GM21447 (cell line): ENCODE measurements around the gene SPTB.
"Not testable (repeated sequence)": the region's sequence is repeated elsewhere in the genome, so short reads cannot be mapped to it uniquely, and the experiment has no call there.

ENCODE experiments used
- ATAC-seq: cut with Tn5 transposase; IDR thresholded peaks from one replicate; pipeline ENCODE4 v1.9.1; 2021; ENCODE audit not compliant: unreplicated experiment

The SPTB gene

DNA sequence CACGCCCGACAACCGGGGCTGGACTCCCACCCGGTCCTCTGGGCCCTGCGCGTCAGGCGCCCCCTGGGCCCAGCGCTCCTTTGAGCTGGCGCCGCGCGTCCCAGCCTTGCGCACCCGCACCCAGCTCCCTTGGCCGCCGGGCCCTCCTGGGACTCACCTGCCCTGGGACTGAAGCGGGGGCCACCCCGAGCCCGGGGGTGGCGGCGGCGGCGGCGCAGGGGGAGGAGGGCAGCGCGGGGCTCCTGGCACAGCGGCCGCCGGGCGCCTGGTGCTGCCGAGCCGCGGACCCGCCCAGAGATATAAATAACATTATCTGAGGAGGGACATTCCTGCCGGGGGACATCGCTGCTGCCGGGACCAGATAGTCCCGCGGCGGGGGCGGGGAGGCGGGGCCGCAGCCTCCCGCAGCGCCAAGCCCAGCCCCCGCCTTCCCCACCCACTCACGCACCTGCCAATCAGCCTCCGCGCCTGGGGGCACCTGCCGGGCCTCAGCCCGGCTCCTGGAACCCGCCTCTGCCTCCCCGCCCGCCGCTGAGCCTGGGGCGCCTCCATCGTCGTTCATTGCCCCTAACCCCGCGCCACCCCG lies at the start of gene SPTB:
Gene SPTB, minus strand, starts transcription at position 273 of the 586 bp plus-strand sequence. CDS start 56,813 bp downstream, outside the sequence.
- ATAC-seq: no peak

DNA sequence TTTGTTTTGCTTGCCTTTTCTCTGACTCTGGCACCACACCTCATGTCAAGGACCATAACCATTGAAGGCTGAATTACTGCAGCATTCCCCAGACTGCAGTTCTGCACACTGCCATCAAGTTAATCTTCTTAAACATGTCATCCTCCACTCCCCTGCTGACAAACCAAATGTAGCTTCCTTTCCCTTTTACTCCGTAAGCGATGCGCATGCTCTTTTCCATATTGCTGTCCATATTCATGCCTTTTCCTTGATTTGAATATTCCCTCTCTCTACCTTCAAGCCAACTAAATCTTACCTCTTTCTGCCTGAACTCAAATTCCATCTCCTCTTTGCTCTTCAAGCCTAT lies 49.3 kb upstream of the SPTB start:
- ATAC-seq: no peak

DNA sequence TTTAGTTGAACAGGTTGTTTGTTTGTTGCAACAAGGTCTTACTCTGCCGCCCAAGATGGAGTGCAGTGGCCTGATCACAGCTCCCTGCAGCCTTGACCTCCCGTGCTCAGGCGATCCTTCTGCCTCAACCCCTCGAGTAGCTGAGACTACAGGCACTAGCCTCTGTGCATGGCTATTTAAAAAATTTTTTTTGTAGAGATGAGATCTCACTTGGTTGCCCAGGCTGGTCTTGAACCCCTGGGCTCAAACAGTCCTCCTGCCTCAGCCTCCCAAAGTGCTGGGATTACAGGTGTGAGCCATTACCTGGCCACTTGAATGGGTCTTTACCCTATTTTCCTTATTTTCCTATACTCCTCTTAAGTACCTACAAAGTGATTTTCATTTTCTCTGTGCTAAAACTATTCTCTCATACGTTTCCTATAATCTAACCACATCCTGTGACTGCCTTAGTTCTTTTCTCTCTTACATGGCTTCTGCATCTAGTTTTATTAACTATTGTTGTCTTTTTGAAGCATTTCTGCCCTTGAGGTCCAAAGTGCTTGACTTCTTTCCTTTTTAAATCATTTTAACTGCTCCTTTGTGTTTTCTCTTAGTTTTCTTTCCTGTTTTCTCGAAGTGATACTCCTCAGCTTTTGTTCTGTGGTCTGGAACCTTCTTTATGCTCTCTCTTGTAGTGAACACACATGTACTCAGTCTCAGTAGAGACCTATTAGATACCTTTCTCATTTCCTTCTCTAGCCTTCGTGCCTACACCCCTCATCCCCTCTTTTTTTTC lies 48.7 kb upstream of the SPTB start:
- ATAC-seq: peak; percentile 84

DNA sequence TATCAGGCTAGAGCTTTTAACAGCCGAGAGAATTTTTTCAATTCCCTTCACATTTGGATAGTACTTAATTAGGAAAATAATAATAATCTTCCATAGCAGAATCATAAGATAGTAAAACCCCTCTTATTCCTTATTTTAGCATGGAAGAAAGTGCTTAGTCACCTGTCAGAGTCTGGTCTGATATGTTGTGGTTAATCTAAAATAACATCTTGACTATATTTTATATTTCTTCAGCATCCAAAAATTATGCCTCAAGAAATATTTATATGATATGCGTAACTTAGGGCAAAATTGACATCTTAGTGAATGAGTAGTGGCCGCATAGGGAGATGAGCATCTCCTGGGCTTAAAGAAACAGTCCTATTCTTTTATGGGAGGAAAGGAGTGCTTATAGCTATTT lies 47.3 kb upstream of the SPTB start:
- no peak for ATAC-seq

DNA sequence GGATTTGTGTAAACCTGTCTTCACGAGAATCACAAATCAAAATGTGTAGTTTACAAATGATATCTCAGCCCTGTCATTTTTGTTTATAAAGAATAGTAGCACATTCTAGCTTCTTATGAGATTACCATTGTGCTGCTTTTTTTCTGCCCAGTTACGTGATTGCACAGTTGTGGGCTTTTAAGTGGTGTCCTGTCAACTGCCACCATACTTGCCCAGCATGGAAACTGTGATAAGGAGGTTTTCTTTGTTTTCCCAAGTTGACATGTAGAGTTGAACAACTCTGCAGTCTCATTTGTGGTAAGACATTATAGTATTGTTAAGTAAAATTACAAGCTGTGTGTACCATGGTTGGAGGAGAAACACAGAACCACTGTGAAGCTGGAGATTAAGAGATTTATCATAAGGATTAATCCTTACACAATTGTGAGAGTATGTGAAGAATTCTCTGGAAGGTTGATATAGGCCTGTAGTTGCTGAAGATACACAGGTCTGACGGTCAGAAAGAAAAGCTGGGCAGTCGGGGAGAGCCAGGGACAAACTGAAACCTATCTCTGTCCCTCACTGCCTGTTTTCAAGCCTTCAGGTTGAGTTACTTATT lies 46.8 kb upstream of the SPTB start:
- no peak for ATAC-seq

DNA sequence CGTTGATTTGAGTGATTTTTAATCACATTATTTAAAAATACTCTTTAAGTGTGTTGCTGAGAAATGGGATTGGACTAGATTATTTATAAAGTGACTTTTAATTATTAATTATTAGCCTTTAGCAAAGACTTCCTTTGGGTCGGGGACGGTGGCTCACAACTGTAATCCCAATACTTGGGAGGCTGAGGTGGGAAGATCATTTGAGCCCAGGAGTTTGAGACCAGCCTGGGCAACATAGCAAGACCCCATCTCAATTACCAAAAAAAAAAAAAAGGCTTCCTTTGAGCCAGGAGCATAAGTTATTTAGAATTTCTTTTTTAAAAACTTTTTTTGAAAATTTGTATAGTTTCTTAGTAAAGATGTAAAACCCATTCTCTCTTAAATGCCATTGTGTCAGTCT lies 43.3 kb upstream of the SPTB start:
- ATAC-seq: no peak

DNA sequence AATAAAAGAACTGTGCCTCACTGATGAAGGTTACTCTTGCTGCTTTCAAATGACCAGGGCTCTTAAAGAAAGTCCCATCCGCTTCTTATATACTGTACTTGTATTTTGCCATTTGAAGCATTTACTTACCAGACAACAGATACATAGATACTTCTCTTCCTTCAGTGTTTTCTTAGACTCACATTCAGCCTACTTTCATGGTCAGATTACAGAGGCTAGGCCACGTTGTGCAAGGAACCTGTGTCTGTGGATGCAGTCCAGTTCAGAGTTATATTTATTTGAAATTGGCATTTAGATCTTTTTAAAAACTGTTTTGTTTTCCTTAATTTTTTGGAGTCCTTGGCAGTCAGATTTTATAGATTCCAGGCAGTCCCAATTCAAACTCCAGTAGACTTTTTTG lies 40.8 kb upstream of the SPTB start:
- ATAC-seq: no peak

DNA sequence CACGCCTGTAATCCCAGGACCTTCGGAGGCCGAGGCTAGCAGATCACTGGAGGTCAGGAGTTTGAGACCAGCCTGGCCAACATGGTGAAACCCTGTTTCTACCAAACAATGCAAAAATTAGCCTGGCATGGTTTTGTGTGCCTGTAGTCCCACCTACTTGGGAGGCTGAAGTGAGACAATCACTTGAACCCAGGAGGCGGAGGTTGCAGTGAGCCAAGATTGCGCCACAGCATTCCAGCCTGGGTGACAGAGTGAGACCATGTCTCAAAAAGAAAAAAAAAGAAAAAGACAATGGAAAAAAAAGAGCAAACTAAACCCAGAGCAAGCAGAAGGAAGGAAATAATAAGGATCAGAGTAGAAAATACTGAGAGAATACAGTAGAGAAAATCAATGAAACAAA lies 39.9 kb upstream of the SPTB start:
- ATAC-seq: no peak

DNA sequence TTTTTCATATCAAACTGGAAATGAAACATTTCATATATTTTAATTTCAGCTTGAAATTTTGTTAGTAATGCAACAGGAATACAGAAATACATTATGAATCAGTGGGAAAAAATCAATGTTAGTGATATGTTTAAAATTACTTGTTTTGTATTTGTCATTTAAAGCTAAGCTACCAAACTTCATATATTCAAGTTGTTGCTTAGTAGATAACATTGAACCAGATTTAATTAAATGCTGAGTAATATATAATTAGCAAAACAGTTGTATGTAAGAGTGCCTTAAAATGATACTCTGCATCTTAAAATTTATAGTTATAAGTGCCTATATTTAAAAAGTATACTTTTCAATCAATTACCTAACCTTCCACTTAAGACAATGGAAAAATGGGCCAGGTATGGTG lies 39.5 kb upstream of the SPTB start:
- ATAC-seq: no peak

DNA sequence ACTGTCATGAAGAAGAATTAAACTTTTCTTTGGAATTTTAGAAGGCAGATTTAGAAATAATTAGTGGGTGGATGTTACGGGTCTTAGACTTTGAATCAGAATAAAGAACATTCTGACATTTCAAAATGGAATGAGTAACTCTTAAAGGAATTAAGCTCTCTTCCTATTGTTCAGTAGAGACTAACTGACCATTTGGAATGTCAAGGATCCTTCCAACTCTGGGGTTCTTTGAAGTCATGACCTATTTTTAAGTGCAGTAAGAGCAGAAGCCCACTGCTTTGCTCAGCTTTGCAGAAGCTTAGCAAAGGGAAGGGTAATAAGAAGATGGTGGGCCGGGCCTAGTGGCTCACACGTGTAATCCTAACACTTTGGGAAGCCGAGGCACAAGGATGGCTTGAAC lies 38.5 kb upstream of the SPTB start:
- ATAC-seq: no peak

DNA sequence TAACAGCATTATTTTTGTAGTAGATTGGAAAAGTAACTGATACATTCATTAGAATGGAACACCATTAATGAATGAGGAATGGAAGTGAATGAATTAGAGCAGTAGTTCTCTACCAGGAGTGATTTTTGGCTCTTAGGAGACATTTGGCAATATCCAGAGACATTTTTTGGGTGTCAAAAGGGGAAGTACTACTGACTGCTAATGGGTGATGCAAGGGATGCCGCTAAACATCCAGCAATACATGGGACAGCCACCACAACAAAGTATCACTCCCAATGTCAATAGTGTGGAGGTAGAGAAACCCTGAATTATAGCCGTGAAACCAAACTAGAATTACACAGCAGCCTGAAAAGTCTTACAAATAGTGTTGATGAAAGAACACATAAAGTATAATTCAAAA lies 36.1 kb upstream of the SPTB start:
- no peak for ATAC-seq

DNA sequence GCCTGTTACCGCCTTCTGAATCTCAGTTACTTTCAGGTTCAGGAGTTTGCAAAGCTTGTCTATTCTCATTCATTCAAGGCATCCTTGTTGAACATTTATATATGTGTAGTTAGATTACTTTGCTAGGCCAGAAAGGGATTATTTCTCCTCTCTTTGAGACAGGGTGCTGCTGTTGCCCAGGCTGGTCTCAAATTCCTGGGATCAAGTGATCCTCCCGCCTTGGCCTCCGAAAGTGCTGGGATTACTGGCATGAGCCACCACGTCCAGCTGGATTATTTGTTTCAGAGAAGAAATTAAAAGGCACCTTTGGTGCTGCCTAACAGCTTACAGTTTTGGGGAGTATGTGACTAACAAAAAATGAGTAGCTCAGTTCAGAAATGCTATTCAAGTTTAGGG lies 35.3 kb upstream of the SPTB start:
- no peak for ATAC-seq

DNA sequence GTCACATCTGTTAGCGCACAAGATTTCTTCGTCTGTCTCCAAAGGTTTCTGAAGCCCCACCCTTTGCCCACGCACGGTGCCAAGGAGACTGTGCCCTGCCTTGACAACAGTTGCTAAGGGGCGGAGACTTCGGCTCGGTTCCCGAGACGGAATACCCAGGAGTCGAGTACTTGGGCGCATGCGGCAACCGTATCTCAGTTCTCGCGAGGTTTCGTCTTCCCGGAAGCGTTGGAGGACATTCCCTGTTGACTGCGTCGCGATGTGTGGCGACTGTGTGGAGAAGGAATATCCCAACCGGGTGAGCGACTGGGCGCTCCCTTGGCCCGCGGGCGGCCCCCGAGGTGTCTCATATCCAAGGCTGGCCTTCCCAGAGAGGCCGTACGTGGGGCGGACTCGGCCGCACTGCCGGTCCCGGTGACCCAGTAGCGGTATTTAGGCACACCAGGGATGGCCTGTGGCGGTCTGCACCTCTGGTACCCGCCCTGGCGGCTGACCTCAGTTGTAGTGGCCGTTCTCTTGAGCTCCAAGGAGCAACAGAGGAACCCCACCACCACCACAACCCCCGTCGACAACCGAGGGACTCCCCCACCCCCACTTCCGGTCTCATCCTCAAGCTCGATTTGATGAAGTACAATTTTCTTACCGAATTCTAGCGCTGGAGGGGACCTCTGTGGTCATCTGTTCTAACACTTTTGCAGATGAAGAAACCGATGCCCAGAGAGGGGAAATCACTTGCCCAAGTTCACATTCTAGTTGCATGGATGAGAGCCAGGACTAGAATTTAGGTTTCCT lies 34.7 kb upstream of the SPTB start, which contains the start of gene CHURC1:
Gene CHURC1, plus strand, starts transcription at position 219 of the 792 bp plus-strand sequence. Its CDS starts 41 bp downstream, at position 260.
- ATAC-seq: peak; percentile 98

DNA sequence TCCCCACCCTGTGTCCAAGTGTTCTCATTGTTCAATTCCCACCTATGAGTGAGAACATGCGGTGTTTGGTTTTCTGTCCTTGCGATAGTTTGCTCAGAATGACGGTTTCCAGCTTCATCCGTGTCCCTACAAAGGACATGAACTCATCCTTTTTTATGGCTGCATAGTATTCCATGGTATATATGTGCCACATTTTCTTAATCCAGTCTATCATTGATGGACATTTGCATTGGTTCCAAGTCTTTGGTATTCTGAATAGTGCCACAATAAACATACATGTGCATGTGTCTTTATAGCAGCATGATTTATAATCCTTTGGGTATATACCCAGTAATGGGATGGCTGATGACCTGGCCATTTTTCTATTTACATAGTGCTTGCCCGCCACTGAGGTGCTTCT lies 33.8 kb upstream of the SPTB start:
- not testable (repeated sequence) for ATAC-seq

DNA sequence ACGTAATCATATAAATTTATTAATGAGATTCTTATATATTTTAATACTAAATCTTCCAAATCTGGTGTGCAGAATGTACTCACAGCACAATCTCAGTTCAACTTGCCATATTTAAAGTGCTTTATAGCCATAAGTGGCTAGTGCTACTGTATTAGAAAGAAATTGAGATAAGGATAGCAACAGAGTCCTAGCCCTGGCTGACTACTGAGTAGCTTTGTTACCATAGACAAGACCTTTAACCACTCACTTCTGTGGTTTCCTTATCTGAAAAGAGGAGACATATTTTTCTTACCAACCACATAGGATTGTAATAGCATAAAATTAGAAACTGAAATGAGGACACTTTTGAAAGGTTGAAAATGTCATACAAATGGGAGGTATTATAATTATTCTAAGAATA lies 32.6 kb upstream of the SPTB start:
- ATAC-seq: no peak

DNA sequence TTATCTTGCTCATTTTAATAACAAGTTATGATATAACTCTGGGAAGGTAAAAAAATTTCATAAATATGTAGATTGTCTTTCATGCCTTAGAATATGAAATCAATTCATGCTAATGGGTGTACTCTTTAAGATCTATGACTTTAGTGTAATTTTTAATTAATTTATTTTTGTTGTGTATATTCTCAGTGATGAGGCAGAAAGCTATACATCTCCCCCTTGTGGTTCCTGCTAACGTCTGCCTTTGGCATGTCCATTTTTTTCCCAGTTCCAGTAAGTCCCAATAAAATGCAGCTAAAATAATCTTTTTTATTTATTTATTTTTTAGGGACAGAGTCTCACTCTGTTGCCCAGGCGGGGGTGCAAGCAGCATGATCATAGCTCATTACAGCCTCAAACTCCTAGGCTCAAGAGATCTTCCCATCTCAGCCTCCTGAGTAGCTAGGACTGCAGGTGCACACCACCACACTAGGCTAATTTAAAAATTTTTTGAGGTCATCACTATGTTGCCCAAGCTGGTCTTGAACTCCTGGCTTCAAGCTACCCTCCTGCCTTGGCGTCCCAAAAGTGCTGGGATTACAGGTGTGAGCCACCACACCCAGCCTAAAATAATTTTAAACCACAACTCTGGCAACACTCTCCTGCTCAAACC lies 31.3 kb upstream of the SPTB start:
- ATAC-seq: no peak

DNA sequence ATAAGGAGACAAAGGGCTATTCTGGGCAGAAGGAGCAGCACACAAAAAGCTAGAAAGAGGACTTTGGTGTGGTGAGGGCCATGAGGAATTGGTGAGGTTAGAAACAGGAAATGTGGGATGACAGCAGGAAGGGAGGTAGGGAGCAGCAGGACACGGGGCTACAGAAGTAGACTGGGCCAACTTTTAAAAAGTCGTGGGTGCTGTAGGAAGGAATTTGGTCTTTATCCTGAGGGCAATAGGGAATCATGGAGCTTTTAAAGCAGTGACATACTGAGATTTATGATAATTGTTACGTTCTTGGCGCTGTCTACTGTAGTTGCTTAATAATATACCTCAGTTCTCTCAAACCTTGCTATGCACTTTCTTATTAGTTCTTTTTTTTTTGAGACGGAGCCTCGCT lies 26.3 kb upstream of the SPTB start:
- no peak for ATAC-seq

DNA sequence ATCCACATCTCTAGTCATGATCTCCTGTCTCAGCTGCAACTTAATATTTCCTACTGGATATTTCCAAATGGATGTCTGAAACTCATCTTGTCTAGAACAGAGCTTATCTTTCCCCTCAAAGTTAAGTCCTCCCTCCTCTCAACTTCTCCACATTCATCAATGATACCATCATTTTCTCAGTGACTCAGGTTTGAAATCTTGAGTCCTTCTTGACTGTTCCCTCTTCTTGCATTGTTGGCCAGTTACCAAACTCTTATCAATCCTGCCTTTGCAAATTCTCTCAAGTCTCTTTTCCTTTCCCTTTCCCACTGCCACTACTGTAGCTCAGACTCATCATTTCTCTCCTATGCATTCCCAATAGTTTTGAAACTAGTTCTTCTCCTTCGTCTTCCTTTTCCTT lies 20.3 kb upstream of the SPTB start:
- no peak for ATAC-seq

DNA sequence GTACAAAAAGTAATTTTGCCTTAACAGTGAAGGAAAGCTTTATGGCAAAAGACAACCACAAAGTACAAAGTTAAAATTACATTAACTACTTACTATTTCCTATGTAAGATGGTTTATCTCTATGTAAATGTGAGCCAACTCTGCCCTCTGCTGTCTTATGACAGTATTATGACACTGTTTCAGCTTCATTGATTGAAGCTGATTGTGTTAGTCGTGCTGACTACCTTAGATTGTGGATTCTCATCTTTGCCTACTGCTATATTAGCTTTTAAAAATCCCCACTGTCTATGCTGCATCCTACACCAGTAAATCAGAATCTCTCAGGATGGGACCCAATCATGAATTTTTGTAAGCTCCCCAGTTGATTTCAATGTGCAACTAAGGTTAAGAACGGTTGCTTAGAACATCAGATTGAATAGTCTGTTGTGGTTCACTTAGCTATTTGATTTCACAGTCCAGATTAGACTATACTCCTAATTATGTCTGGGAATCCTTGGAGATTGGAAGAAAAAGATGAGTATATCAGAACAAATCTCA lies 12.2 kb upstream of the SPTB start:
- no peak for ATAC-seq

DNA sequence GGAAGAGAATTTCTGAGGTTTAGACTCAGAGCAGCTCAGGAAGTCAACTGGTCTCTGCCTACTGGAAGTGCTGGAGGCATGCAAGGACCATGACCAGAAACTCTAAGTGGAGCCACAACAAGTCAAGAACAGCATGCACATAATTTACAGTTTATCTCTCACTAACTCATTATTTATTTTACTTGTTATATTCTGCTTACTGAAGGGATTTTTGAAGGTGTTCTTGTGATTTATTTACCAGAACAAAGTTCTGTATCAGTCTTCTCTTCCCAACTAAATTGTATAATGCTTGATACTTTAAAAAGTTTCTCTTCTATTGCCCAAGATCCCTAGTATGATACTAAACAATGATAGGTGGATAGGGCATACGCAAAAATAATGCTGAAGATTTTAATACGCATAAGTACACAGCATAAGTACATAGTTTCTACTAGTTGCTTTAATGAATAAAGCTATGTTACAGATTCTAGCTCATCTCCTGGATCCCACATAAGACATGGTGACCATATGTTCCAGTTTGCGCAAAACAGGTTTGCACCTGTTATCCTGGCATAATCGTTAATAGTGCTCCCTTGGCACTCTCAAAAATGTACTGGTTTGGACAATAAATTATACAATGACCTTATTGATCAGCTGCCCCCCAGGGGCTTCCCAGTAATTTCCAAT lies 11.6 kb upstream of the SPTB start:
- ATAC-seq: no peak
